K562 (cell line): ENCODE results near the gene RBFA. TPM values are rescaled to one million over a fixed set of nuclear protein-coding genes. Genes with fewer than 3 reads are reported as not detected.

Source experiments
- ATF1 ChIP-seq, 2 experiments: fragments of 450-650 bp in 1 of 2; IDR thresholded peaks; 2 replicates each; pipeline ENCODE4 v1.6.1; 2016; ENCODE audit warnings: missing compliant biosample characterization in 1 of 2, missing genetic modification characterization in 1 of 2
- BRCA1 ChIP-seq, 2 experiments: fragments of 450-650 bp in 1 of 2; sonication (generic) in 1 of 2; formaldehyde crosslinking in 1 of 2; IDR thresholded peaks; 2 replicates each; pipeline versions ENCODE4 v1.5.0 to v1.6.1; 2017 to 2020; ENCODE audit warnings: mild to moderate bottlenecking in 1 of 2, missing genetic modification reagents in 1 of 2
- CHD4 ChIP-seq: fragments of 200-600 bp; sonication (generic); IDR thresholded peaks from 3 replicates; pipeline ENCODE4 v1.6.1; 2012; ENCODE audit warnings: low read depth, mild to moderate bottlenecking, mixed read lengths, low read length, inconsistent platforms; ENCODE audit not compliant: insufficient read depth, insufficient replicate concordance, poor library complexity, severe bottlenecking
- E2F3 ChIP-seq: fragments of 250-450 bp; sonication (Bioruptor Pico); IDR thresholded peaks from 2 replicates; pipeline ENCODE4 v1.4.0; 2020; ENCODE audit warnings: mild to moderate bottlenecking
- EP300 ChIP-seq: IDR thresholded peaks from 2 replicates; pipeline ENCODE4 v1.6.1; 2012; ENCODE audit warnings: low read length, improper control_type of control experiment
- ESRRA ChIP-seq: fragments of 450-650 bp; IDR thresholded peaks from 2 replicates; pipeline ENCODE4 v1.6.1; 2014; ENCODE audit warnings: low read depth, mild to moderate bottlenecking, moderate library complexity, borderline replicate concordance
- KAT2B ChIP-seq: IDR thresholded peaks from one replicate; pipeline ENCODE4 v1.6.1; 2012; ENCODE audit warnings: low read depth, mild to moderate bottlenecking, control low read depth, inconsistent platforms, low read length, moderate library complexity
- PHF20 ChIP-seq: fragments of 450-650 bp; IDR thresholded peaks from 2 replicates; pipeline ENCODE4 v1.6.1; 2018; ENCODE audit not compliant: partially characterized antibody
- RB1 ChIP-seq: fragments of 450-650 bp; IDR thresholded peaks from 2 replicates; pipeline ENCODE4 v1.6.1; 2017; ENCODE audit warnings: low read depth, mild to moderate bottlenecking
- RUNX1 ChIP-seq: sonication (generic); IDR thresholded peaks from 2 replicates; pipeline ENCODE4 v1.6.1; 2016; ENCODE audit warnings: antibody characterized with exemption, low read depth
- TBP ChIP-seq: optimal IDR thresholded peaks from 2 replicates; pipeline ENCODE3; 2011; ENCODE audit warnings: low read depth, low read length, improper control_type of control experiment
- YBX1 ChIP-seq: fragments of 450-650 bp; IDR thresholded peaks from 2 replicates; pipeline ENCODE4 v1.7.1; 2016; ENCODE audit warnings: mild to moderate bottlenecking
- ZKSCAN8 ChIP-seq: fragments of 200-800 bp; sonication (Bioruptor generic); IDR thresholded peaks from 2 replicates; pipeline ENCODE4 v1.6.1; 2016; ENCODE audit warnings: missing genetic modification characterization, missing compliant biosample characterization
- ZNF212 ChIP-seq: fragments of 450-650 bp; formaldehyde crosslinking; IDR thresholded peaks from 2 replicates; pipeline ENCODE4 v1.4.0; 2020; ENCODE audit warnings: mild to moderate bottlenecking
- ZNF263 ChIP-seq: sonication (generic); formaldehyde crosslinking; IDR thresholded peaks from 2 replicates; pipeline ENCODE4 v1.8.0; 2022; ENCODE audit warnings: mild to moderate bottlenecking, missing genetic modification reagents, borderline replicate concordance
- ZNF431 ChIP-seq: sonication (generic); formaldehyde crosslinking; IDR thresholded peaks from 2 replicates; pipeline ENCODE4 v1.8.0; 2022; ENCODE audit warnings: mild to moderate bottlenecking, missing genetic modification reagents
- ZNF445 ChIP-seq: fragments of 250-450 bp; sonication (Bioruptor Pico); IDR thresholded peaks from 2 replicates; pipeline ENCODE4 v1.4.0; 2020; ENCODE audit warnings: low read depth, mild to moderate bottlenecking, moderate library complexity
- ZNF830 ChIP-seq: fragments of 250-450 bp; sonication (Bioruptor Pico); IDR thresholded peaks from 2 replicates; pipeline ENCODE4 v1.5.0; 2021; ENCODE audit warnings: mild to moderate bottlenecking
- ZZZ3 ChIP-seq: fragments of 450-650 bp; IDR thresholded peaks from 2 replicates; pipeline ENCODE4 v1.6.1; 2016; ENCODE audit warnings: antibody characterized with exemption, mild to moderate bottlenecking, moderate library complexity
- polyA plus RNA-seq, 8 experiments: library from polyadenylated mRNA; depleted of rRNA in 4 of 8; stranded (reverse) in 5 of 8; unstranded in 3 of 8; fragments of >200 nt; fragmentation: Nextera tagmentation in 2 of 8; fragmentation: Illumina TruSeq in 1 of 8; extraction: Ambion mirVana in 2 of 8; extraction: Trizol in 1 of 8; gene quantifications; 2 replicates each; pipeline versions ENCODE4 v1.2.1 to v1.2.3, GENCODE V29; 2011 to 2014; ENCODE audit warnings: inconsistent platforms in 1 of 8, missing spikeins in 1 of 8
- total RNA-seq, 7 experiments: library from RNA; depleted of rRNA in 6 of 7; stranded (reverse); fragments of >200 nt in 6 of 7; fragmentation: Illumina TruSeq in 2 of 7; extraction: Trizol in 2 of 7; gene quantifications; 2 replicates each; pipeline versions ENCODE4 v1.2.1 to v1.2.3, GENCODE V29; 2011 to 2021; ENCODE audit warnings: low replicate concordance in 1 of 7
- TF ChIP-seq, protein P1 (sequence below): fragments of 450-650 bp; IDR thresholded peaks from 2 replicates; pipeline ENCODE4 v1.6.1; 2016; ENCODE audit warnings: low read depth
- TF ChIP-seq, protein P2 (sequence below): fragments of 450-650 bp; formaldehyde crosslinking; IDR thresholded peaks from 2 replicates; pipeline ENCODE4 v1.4.0; 2020; ENCODE audit warnings: mild to moderate bottlenecking

RBFA gene
- total and polyA plus RNA-seq, 9 of the 15 experiments (the other 6 are each of a cell fraction or from before 2014, with no cell fraction given): 3.4 to 41.9 (median 25.8) TPM

DNA sequence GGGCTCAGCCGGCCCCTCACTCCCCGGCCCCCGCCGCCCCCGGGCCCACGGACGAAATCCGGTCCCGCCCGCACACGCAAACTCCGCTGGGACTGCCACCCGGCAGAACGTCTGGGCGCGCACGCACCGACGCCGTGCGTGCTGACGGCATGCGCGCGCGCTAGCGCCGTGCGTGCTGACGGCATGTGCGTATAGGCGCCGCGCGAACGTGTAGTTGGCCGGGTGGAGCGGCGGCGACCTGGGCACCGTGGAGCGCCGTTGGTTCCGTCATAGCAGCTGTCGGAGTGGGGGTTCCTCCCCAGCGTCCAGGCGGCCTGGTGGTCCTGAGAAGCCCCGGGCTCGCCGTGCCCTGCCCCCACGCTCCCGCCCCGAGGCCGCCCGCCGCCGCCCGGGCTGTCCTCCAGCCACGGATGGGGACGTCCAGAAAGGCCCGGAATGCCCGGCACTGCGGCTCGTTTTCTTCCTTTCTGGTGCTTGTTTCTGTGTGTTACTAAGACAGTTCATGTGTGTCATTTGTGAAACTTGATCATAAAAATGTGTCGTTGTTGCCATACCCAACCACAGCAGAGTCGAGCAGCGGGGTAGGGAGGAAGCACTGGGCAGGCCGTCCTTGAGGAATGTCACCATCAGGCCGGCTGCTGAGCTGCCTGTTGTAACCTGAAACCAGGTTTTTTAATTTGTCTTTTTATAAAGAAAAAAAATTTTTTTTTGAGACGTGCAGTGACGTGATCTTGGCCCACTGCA lies 45.6 kb upstream of the RBFA start, which contains the start of gene TXNL4A (continued):
- TF ChIP-seq, protein P1, sequence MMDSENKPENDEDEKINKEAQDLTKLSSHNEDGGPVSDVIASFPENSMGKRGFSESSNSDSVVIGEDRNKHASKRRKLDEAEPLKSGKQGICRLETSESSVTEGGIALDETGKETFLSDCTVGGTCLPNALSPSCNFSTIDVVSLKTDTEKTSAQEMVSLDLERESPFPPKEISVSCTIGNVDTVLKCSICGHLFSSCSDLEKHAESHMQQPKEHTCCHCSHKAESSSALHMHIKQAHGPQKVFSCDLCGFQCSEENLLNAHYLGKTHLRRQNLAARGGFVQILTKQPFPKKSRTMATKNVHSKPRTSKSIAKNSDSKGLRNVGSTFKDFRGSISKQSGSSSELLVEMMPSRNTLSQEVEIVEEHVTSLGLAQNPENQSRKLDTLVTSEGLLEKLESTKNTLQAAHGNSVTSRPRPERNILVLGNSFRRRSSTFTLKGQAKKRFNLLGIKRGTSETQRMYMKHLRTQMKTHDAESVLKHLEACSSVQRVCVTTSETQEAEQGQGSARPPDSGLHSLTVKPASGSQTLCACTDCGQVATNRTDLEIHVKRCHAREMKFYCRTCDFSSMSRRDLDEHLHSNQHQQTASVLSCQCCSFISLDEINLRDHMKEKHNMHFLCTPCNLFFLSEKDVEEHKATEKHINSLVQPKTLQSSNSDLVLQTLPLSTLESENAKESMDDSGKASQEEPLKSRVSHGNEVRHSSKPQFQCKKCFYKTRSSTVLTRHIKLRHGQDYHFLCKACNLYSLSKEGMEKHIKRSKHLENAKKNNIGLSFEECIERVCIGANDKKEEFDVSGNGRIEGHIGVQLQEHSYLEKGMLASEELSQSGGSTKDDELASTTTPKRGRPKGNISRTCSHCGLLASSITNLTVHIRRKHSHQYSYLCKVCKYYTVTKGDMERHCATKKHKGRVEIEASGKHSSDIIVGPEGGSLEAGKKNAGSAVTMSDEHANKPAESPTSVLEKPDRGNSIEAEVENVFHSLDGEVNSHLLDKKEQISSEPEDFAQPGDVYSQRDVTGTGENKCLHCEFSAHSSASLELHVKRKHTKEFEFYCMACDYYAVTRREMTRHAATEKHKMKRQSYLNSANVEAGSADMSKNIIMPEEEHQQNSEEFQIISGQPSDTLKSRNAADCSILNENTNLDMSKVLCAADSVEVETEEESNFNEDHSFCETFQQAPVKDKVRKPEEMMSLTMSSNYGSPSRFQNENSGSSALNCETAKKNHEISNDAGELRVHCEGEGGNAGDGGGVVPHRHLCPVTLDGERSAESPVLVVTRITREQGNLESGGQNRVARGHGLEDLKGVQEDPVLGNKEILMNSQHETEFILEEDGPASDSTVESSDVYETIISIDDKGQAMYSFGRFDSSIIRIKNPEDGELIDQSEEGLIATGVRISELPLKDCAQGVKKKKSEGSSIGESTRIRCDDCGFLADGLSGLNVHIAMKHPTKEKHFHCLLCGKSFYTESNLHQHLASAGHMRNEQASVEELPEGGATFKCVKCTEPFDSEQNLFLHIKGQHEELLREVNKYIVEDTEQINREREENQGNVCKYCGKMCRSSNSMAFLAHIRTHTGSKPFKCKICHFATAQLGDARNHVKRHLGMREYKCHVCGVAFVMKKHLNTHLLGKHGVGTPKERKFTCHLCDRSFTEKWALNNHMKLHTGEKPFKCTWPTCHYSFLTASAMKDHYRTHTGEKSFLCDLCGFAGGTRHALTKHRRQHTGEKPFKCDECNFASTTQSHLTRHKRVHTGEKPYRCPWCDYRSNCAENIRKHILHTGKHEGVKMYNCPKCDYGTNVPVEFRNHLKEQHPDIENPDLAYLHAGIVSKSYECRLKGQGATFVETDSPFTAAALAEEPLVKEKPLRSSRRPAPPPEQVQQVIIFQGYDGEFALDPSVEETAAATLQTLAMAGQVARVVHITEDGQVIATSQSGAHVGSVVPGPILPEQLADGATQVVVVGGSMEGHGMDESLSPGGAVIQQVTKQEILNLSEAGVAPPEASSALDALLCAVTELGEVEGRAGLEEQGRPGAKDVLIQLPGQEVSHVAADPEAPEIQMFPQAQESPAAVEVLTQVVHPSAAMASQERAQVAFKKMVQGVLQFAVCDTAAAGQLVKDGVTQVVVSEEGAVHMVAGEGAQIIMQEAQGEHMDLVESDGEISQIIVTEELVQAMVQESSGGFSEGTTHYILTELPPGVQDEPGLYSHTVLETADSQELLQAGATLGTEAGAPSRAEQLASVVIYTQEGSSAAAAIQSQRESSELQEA: no peak
- TF ChIP-seq ZNF212: no peak
- no peak for TF ChIP-seq ZKSCAN8 (CRISPR knock-in tag)
- TF ChIP-seq, protein P2, sequence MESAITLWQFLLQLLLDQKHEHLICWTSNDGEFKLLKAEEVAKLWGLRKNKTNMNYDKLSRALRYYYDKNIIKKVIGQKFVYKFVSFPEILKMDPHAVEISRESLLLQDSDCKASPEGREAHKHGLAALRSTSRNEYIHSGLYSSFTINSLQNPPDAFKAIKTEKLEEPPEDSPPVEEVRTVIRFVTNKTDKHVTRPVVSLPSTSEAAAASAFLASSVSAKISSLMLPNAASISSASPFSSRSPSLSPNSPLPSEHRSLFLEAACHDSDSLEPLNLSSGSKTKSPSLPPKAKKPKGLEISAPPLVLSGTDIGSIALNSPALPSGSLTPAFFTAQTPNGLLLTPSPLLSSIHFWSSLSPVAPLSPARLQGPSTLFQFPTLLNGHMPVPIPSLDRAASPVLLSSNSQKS (CRISPR knock-in tag): no peak
- no peak for TF ChIP-seq CHD4
- TF ChIP-seq EP300: no peak
- no peak for TF ChIP-seq KAT2B
- no peak for TF ChIP-seq ESRRA
- no peak for TF ChIP-seq E2F3 (CRISPR knock-in tag)
- TF ChIP-seq ZNF830 (CRISPR knock-in tag): no peak
- TF ChIP-seq ATF1 (CRISPR knock-in tag; IDR thresholded peaks at IDR 0.05): peak; percentile 72
- peak; percentile 94 for TF ChIP-seq ATF1 (tag; IDR thresholded peaks at IDR 0.05)
- no peak for TF ChIP-seq ZNF445 (CRISPR knock-in tag)
- TF ChIP-seq ZNF263 (CRISPR knock-in tag): no peak
- TF ChIP-seq YBX1: no peak
- peak; percentile 56 for TF ChIP-seq TBP
- no peak for TF ChIP-seq BRCA1 (IDR thresholded peaks at IDR 0.05)
- no peak for TF ChIP-seq BRCA1 (CRISPR knock-in tag; IDR thresholded peaks at IDR 0.05)
- TF ChIP-seq RB1: peak; percentile 45; the same call in 1 of the 2 replicates
- no peak for TF ChIP-seq ZNF431 (CRISPR knock-in tag)
- no peak for TF ChIP-seq ZZZ3
- TF ChIP-seq RUNX1: no peak
- peak; percentile 62 for TF ChIP-seq PHF20
